ENCODE measurements around the gene DSG1. TPM values are rescaled to one million over a fixed set of nuclear protein-coding genes. Genes with fewer than 3 reads are reported as not detected.

Gene DSG1
- total RNA-seq, result not detected in 2 replicates
- long read RNA-seq, partial matches to known transcripts, result 0 of 1 reads
- long read RNA-seq, other reads (novel, unspliced or antisense), result 1 of 1 reads

DNA sequence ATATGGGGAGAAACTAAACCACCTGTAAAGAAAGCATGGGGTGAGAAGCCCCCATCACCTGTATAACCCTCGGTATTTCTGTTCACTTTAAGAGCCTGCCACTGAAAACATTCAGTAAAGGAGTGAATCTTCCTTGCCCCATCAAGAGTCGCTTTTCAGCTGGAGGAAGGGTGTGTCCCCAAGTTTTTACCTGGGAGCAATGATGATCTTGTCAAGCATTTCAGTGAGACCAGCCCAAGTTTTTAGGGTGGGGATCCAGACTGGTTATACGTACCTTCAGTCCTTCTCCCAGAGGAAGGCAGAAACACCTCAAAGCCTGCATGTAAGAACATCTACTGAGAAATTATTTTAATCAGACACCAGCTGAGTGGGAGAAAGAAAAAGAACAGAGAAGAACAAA is at the start of gene DSG1:
TSS of gene DSG1 (plus strand) at position 301 of the 400 bp plus-strand sequence. CDS start 141 bp downstream, outside the sequence.
- peaks cover 11% of the 10 kb centered on the region for H3K4me1 Mint-ChIP-seq (ENCODE audit: low read depth)
- peaks cover 3% of the 10 kb centered on the region for H3K9me3 Mint-ChIP-seq (ENCODE audit: low read depth)
- TF ChIP-seq, protein P1, sequence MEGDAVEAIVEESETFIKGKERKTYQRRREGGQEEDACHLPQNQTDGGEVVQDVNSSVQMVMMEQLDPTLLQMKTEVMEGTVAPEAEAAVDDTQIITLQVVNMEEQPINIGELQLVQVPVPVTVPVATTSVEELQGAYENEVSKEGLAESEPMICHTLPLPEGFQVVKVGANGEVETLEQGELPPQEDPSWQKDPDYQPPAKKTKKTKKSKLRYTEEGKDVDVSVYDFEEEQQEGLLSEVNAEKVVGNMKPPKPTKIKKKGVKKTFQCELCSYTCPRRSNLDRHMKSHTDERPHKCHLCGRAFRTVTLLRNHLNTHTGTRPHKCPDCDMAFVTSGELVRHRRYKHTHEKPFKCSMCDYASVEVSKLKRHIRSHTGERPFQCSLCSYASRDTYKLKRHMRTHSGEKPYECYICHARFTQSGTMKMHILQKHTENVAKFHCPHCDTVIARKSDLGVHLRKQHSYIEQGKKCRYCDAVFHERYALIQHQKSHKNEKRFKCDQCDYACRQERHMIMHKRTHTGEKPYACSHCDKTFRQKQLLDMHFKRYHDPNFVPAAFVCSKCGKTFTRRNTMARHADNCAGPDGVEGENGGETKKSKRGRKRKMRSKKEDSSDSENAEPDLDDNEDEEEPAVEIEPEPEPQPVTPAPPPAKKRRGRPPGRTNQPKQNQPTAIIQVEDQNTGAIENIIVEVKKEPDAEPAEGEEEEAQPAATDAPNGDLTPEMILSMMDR (IDR thresholded peaks at IDR 0.05; ENCODE audit: unreplicated experiment), result no peak
- no peak for DNase-seq (ENCODE audit: low spot score, unreplicated experiment)
- no peaks in the 10 kb centered on the region for H3K27me3 Mint-ChIP-seq
- no peak within 1 kb of the TSS for H3K4me3 Mint-ChIP-seq (ENCODE audit: low read depth)
- H3K27ac Mint-ChIP-seq, result no peak within 1 kb of the TSS
- H3K36me3 Mint-ChIP-seq (ENCODE audit: insufficient read depth), result no peaks in the 10 kb centered on the region

DNA sequence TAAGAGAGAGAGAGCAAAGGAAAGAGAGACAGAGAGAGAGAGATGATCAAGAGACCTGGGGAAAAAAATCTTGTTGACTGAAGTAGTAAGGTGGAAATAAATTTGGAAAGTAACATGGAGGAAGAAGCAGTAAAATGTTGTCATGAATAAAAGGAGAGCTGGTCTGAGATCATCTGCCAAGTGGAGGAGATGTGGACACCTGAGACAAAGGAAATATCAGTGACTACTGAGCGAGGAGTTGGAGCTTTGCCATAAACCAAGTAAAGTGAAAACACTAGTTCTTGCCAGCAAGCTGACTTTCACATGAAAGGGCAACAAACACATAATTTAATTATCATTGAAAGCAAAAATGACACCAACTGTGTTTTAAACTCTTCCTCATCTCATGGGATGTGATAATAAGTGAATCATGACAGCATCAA is 49.0 kb upstream of the DSG1 start:
- Mint-ChIP-seq H3K4me3 (ENCODE audit: low read depth) (no peak overlapping the region), H3K4me1 (ENCODE audit: low read depth) (peaks cover 30% of the 10 kb centered on the region), H3K27ac (peak overlapping the region; percentile 18)

DNA sequence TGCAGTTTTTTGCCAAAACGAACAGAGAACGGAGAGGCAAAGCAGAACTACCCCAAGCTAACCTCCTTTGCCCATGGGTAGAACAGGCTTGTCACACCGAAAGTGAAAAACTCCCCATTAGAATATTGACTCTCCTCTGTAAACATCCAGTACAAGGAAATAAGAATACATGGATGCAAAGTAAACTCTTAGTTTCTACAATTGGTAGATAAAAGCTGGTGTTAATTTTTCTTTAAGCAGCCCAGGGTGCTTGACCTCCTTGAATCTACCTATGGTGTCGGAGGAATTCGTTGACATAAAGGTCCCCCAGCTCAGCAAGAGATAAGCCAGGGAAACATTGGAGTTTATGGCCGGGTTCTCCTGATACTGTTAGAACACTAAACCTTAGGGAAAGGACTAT is 48.4 kb upstream of the DSG1 start:
- TF ChIP-seq, protein P1 (IDR thresholded peaks at IDR 0.05; ENCODE audit: unreplicated experiment), result no peak
- Mint-ChIP-seq H3K36me3 (ENCODE audit: insufficient read depth) (no peaks in the 10 kb centered on the region), H3K4me1 (ENCODE audit: low read depth) (peaks cover 33% of the 10 kb centered on the region), H3K27ac (peak overlapping the region; percentile 18), H3K9me3 (ENCODE audit: low read depth) (no peaks in the 10 kb centered on the region), H3K27me3 (no peaks in the 10 kb centered on the region), H3K4me3 (ENCODE audit: low read depth) (no peak overlapping the region)
- DNase-seq (ENCODE audit: low spot score, unreplicated experiment), result no peak

More for the DNA sequence above, 49.0 kb upstream of the DSG1 start:
- no peak for DNase-seq (ENCODE audit: low spot score, unreplicated experiment)
- Mint-ChIP-seq H3K27me3 (no peaks in the 10 kb centered on the region), H3K36me3 (ENCODE audit: insufficient read depth) (no peaks in the 10 kb centered on the region), H3K9me3 (ENCODE audit: low read depth) (no peaks in the 10 kb centered on the region)
- TF ChIP-seq, protein P1 (IDR thresholded peaks at IDR 0.05; ENCODE audit: unreplicated experiment), result no peak

DNA sequence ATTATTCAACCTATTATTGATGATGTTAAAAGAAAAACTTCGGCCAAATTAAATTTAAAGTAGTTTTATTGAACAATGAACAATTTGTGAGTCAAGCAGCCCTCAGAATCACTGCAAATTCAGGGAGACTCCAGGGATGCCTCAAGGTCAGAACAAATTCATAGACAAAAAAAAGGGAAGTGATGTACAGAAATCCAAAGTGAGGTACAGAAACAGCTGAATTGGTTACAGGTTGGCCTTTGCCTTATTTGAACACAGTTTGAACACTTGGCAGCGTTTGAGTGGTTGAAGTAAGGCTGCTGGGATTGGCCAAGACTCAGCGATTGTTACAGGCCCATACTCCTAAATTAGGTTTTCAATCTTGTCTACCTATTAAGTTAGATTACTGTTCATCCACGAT is 47.4 kb upstream of the DSG1 start:
- DNase-seq (ENCODE audit: low spot score, unreplicated experiment), result no peak
- no peaks in the 10 kb centered on the region for H3K36me3 Mint-ChIP-seq (ENCODE audit: insufficient read depth)
- no peaks in the 10 kb centered on the region for H3K27me3 Mint-ChIP-seq
- H3K27ac Mint-ChIP-seq, result no peak overlapping the region
- no peaks in the 10 kb centered on the region for H3K9me3 Mint-ChIP-seq (ENCODE audit: low read depth)
- peaks cover 36% of the 10 kb centered on the region for H3K4me1 Mint-ChIP-seq (ENCODE audit: low read depth)
- H3K4me3 Mint-ChIP-seq (ENCODE audit: low read depth), result no peak overlapping the region
- TF ChIP-seq, protein P1 (IDR thresholded peaks at IDR 0.05; ENCODE audit: unreplicated experiment), result no peak

DNA sequence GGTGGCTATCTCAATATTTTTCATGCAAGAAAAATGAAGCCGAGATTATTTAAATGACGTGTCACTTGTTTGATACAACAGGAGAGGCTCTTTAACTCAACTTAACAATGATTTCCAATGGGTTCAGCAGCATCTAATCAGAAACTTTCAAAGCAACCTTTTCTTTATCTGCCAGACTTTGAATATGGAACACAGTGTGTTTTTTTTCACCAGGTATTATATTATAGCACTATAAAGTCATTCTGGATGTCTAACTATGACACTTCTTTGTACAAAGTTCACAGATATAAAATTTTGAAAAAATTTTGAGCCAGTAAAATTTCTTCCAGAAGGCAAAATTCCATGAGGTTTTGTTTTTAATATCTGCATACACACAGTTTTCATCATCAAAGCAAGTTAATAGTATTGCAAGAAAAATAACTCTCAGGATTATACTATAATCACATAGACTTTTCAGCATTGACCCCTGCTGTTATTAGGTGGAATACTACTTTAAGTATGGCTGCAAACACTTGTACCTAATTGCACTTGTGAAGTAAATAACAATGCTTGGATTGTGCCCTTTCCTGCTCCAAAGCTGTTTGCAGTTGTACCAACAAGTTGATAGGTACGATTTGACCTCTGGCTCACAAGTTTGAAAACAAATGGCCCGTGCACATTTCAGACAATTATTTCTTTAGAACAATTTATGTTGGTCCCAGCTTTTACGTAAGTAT is 44.0 kb upstream of the DSG1 start:
- H3K36me3 Mint-ChIP-seq (ENCODE audit: insufficient read depth), result no peaks in the 10 kb centered on the region
- no peaks in the 10 kb centered on the region for H3K9me3 Mint-ChIP-seq (ENCODE audit: low read depth)
- no peak for DNase-seq (ENCODE audit: low spot score, unreplicated experiment)
- H3K27ac Mint-ChIP-seq, result no peak overlapping the region
- peaks cover 30% of the 10 kb centered on the region for H3K4me1 Mint-ChIP-seq (ENCODE audit: low read depth)
- H3K4me3 Mint-ChIP-seq (ENCODE audit: low read depth), result no peak overlapping the region
- TF ChIP-seq, protein P1 (IDR thresholded peaks at IDR 0.05; ENCODE audit: unreplicated experiment), result no peak
- H3K27me3 Mint-ChIP-seq, result no peaks in the 10 kb centered on the region

All from progenitor cell of endocrine pancreas (in vitro differentiated cells).